Loucy (cell line): ENCODE measurements around the gene ADGRG1.

Source experiments
- EZH2phosphoT487 ChIP-seq: fragments of 200-600 bp; IDR thresholded peaks from 2 replicates; pipeline ENCODE4 v1.6.1; 2018; ENCODE audit warnings: antibody characterized with exemption, mild to moderate bottlenecking, moderate library complexity, borderline replicate concordance
- TF ChIP-seq, protein P1 (sequence below): fragments of 200-600 bp; sonication (generic); conservative IDR thresholded peaks from 2 replicates; pipeline ENCODE4 v1.5.1; 2014; ENCODE audit warnings: mild to moderate bottlenecking, antibody characterized with exemption, low read length

DNA sequence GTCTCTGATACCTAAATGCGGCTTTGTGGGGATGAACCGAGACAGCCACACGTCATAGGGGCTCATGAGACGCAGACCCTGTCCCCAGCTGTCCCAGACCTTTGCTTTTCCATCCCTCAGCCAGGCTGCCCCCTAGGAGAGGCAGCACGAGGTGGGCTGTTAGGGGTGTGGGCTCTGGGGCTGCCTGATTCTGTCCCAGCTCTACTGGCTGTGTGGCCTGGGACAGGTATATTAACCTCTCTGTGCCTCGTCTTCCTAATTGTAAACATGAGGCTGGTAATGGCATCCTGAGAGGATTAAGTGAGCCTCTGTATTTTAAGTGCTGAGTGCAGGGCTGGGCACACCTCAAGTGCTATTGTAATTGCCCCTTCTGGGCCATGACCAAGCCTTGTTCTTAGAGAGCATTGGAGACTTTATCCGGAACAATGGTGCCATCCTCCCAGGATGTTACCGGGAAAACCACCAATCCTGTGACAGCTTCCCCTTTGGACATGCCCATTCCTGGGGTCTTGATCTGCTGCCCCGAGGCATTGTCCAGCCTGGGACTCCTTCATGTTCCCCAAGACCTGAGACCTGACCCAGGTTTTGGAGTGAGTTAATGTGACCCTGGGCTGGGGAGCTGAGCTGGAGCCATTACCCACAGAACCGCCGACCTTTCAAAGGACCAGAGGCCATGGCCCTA, 5.1 kb downstream of the ADGRG1 start:
- TF ChIP-seq, protein P1, sequence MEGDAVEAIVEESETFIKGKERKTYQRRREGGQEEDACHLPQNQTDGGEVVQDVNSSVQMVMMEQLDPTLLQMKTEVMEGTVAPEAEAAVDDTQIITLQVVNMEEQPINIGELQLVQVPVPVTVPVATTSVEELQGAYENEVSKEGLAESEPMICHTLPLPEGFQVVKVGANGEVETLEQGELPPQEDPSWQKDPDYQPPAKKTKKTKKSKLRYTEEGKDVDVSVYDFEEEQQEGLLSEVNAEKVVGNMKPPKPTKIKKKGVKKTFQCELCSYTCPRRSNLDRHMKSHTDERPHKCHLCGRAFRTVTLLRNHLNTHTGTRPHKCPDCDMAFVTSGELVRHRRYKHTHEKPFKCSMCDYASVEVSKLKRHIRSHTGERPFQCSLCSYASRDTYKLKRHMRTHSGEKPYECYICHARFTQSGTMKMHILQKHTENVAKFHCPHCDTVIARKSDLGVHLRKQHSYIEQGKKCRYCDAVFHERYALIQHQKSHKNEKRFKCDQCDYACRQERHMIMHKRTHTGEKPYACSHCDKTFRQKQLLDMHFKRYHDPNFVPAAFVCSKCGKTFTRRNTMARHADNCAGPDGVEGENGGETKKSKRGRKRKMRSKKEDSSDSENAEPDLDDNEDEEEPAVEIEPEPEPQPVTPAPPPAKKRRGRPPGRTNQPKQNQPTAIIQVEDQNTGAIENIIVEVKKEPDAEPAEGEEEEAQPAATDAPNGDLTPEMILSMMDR, result no peak
- no peak for TF ChIP-seq EZH2phosphoT487
